Activated CD8-positive, alpha-beta memory T cell treated with anti-CD3 and anti-CD28 coated beads for 4 hours (primary cell): Measurements from ENCODE around the gene NSUN2.

Experiments used
- DNase-seq, 2 donors: peaks; one replicate each; pipeline ENCODE4 v3.0.0-alpha.2; 2020; ENCODE audit warnings: low read depth in 2 of 2

NSUN2 gene

GRCh38 chr5:6604341-6604740 is 28.5 kb downstream of the NSUN2 start:
- DNase-seq, result no peak

DNA sequence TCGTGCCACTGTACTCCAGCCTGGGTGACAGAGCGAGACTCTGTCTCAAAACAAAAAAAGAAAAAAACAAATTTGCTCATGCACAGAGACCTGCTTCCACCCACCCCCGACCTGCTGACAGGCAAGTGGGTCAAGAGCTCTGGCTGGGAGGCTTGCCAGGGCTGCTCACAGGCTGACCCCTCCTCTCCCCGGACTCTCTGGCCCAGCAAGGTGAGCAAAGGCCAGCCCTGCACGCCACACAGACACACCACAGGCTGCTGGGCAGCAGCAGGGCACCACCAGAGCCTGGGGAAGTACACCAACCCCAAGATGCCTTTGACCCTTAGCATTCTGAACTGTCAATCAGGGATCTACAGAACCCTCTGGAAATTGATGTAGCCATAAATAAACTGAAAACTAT is 29.2 kb downstream of the NSUN2 start:
- no peak for DNase-seq

DNA sequence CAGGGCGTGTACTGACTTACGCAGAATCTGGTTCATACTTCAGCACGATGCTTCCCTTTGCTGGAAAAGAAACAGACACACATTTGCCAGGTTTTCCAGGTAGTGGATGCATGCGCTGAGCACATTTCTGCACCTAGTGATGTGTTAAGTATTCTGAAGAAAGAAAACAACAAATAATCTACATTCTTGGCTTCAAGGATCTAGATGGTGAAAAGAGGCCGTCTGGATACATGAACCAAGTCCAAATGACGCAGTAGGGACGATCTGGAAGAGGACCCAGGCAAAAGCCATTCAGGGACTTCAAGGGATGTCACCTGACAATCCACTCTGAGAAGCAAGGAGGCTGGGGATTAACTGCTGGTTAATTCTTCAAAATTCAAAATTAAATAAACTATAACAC is 30.4 kb downstream of the NSUN2 start:
- DNase-seq, result no peak

- no peak for DNase-seq
Measured at GRCh38 chr5:6601816-6602215, 31.0 kb downstream of the NSUN2 start.

DNA sequence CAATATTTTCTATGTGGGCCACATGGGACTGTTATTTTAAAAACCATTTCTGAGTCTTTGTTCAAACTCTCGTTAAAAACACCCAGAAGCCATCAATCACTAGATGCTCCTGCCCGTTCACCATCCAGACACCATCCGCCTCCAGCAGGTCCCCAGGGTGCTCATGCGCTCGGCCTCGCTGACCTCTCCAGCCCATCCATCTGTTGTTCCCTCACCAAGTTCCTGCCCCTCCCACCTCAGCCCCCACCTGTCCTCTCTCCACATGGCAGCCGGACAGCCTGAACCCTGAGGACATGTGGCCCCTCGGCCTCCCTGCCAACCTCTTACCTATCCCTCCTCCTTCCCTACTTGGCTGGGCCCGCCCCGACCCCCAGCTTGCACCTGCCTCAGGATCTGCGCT is 31.6 kb downstream of the NSUN2 start:
- no peak for DNase-seq

DNA sequence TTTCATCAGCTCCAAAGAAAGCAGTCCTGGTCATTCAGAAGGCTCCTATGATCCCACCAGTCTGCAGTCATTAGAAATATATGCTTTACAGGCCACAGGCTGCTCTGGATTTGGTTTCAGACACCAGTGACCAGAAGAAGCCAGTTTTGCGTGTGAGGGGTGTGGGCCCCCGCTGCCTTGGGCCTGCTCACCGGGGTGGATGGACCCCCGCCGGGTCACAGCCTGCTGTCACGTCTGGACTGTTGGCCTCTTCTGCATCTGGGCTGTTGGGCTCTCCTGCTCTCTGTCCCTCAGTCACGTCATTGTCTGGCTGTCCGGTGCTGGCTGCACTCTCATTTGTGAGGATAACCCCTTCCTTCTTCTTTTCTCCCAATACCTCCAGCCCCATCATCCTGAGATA is 33.1 kb downstream of the NSUN2 start:
- no peak for DNase-seq

DNA sequence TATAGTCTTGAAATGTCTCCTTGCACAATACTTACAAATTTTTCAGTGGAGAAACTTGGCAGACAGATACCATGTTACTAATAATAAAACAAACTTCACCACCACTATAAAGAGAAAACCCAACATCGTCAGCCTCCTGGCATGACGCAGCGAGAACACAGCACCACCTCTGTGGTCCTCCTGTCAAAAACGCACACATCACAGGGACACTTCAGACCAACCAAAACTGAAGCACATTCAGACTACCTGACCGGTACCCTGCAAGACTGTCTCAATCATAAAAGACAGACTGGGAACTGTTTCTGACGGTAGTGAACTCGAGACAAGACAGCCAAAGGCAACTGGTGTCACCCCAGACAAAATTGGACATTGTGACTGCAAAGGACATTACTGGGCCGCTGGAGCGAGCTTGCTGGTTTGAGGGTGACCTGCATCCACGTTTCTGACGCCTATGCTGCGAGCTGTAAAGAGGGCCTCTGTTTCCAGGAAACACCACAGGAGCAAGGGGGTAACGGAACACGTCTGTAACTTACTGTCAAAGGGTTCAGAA is 34.4 kb downstream of the NSUN2 start:
- DNase-seq, result no peak

- DNase-seq, result no peak
Measured at GRCh38 chr5:6597557-6597956, 35.3 kb downstream of the NSUN2 start.

- no peak for DNase-seq
Measured at GRCh38 chr5:6596388-6596787, 36.5 kb downstream of the NSUN2 start.

DNA sequence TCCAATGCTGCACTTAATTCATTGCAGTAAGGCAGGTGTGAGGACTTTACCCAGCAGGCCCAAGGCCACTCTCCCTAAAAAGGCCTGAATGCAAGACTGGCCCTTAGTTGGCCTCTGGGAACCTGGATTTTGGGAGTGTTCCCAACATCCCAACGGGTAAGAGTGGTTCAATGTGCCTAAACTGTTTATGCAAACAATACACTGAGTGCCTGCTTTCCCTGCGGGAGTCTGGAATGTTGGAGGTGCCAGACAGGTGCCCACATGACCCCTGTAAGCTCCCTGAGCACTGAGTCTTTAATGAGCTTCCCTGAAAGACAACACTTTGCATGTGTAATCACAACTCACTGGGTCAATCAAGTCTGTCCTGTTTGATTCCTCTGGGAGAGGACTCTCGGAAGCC is 37.4 kb downstream of the NSUN2 start:
- DNase-seq, result no peak

DNA sequence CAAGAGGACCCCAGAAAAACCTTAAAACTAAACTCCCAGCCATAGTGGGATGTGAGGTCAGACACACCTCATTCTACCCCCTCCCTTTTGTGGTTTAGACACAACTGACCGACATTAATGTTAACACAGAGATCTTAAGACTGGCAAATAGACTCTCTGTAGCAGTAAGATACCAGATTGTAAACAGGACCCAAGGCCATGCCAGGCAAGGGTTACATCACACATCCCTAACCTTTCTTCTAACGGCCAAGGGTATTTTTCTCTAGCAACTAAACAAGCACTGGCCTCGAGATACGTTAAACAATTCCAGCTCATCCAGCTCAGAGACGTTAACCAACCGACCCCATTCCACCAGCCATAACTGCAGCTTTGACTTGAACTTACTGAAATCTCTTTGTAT is 38.8 kb downstream of the NSUN2 start:
- no peak for DNase-seq

- no peak for DNase-seq
Measured at GRCh38 chr5:6593148-6594016, 39.5 kb downstream of the NSUN2 start.

GRCh38 chr5:6592601-6593000 is 40.2 kb downstream of the NSUN2 start:
- no peak for DNase-seq

- DNase-seq, result no peak
Measured at GRCh38 chr5:6591671-6592288, 41.1 kb downstream of the NSUN2 start.

- no peak for DNase-seq
Measured at GRCh38 chr5:6590581-6590980, 42.3 kb downstream of the NSUN2 start.

- no peak for DNase-seq
Measured at GRCh38 chr5:6587171-6587570, 45.7 kb downstream of the NSUN2 start.

DNA sequence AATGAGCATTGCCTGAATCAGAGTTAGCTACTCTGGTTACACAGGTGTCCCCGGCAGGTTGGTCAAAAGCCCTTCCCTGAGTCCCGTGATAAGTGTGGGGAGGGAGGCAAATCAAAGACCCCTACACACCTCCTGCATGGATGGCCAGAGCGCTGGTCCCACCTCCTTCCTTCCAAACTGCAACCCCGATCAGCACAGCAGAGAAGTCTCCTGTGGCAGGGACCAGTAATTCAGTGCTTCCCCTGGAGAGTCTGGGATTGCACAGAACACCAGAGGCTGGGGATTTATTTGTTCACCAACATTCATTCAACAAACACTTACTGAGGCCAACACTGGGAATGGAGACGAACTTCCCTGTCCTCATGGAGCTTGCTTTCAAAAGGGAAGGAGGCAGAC is 46.2 kb downstream of the NSUN2 start:
- no peak for DNase-seq

- no peak for DNase-seq
Measured at GRCh38 chr5:6585939-6586646, 46.8 kb downstream of the NSUN2 start.

GRCh38 chr5:6585168-6585567 is 47.7 kb downstream of the NSUN2 start:
- no peak for DNase-seq

DNA sequence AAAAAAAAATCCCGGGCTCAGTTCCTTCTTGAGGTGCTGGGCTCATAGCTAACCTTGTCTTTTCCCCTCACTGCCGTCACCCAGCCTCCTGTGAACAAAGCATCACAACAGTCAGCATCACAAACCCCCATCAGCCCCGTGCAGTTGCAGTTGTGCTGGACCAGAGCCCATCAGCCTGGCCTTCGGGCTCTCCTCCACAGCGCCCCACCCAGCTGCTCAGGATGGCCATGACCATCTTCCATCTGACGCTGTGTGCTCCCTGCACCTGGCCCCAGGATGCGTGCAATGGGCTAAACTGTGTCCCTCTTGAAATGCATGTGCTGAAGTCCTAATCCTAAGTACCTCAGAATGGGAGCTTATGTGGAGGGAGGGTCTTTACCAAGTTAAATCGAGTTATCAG is 48.1 kb downstream of the NSUN2 start:
- DNase-seq, result no peak

DNA sequence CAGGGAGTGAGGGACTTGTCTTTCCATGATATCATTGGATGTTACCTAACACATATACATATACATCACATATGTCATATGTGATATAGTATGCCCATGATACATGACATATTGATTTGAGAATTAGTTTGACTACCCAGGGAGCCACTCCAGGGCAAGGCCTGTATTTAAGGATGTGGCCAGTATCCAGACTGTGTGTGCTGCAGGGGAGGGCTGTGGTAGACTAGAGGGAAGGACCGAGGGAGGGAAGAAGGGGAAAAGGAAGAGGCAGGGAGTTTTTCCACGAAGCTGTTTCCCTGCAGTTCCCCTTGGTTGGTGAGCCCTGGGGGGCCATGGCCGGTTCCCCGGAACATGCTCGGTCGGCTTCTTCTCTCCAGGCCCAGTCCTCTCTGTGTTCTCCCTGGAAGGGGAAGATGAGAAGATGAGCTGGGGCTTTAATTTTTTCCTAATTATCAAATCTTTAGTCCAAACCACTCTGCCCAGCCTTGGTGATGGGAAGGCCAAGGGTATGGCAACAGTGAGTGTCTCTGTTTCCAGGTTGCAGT is 48.7 kb downstream of the NSUN2 start:
- no peak for DNase-seq
